ENCODE measurements around the gene DICER1. TPM values are rescaled to one million over a fixed set of nuclear protein-coding genes. Genes with fewer than 3 reads are reported as not detected.

Gene DICER1
- total RNA-seq, 1 donor from 2014 or later: 103 TPM

DNA sequence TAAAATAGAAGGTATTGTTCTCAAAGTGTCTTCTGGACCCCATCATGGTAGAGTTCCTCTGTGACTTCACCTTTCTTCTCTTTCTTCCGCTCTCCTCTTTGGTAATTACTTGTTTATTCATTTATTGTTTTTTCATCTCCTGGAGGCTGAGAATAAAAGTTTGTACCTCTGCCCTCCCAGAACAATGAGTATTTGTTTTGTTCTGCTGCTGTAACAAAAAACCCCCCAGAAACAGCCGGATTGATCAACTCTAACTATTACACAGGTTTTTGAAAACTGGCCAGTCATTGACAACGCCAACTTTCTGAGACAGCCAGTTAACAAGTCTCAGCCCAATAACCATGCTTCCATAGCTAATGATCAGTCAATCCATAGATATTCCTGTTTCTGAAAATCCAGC is 8.2 kb upstream of the DICER1 start:
- no peak for DNase-seq (ENCODE audit: low read depth)
- Histone ChIP-seq H3K9me3 (ENCODE audit: insufficient read depth, low read depth, low read length) (no peaks in the 10 kb centered on the region), H3K27ac (ENCODE audit: low read depth, low read length) (no peak overlapping the region), H3K4me3 (ENCODE audit: insufficient read depth, low read depth, low read length) (no peak overlapping the region), H2AFZ (ENCODE audit: low read depth, low read length) (no peak overlapping the region), H3K79me2 (ENCODE audit: insufficient read depth, low read length) (no peaks in the 10 kb centered on the region), H3K27me3 (ENCODE audit: insufficient read depth, low read length) (no peaks in the 10 kb centered on the region), H3K9ac (ENCODE audit: low read length) (no peak overlapping the region), H3K4me2 (ENCODE audit: low read length) (no peak overlapping the region), H3K4me1 (ENCODE audit: insufficient read depth, low read length) (no peaks in the 10 kb centered on the region), H3K36me3 (ENCODE audit: insufficient read depth, low read length) (no peaks in the 10 kb centered on the region), H4K20me1 (ENCODE audit: insufficient read depth, low read length) (no peaks in the 10 kb centered on the region)
- Mint-ChIP-seq H3K36me3 (ENCODE audit: low read depth, unreplicated experiment) (peaks cover 7% of the 10 kb centered on the region), H3K4me3 (ENCODE audit: unreplicated experiment) (no peak overlapping the region), H3K27me3 (ENCODE audit: low read depth, unreplicated experiment) (no peaks in the 10 kb centered on the region), H3K9me3 (ENCODE audit: unreplicated experiment) (peaks cover 9% of the 10 kb centered on the region), H3K4me1 (ENCODE audit: low read depth, unreplicated experiment) (no peaks in the 10 kb centered on the region), H3K27ac (ENCODE audit: unreplicated experiment) (no peak overlapping the region)
- TF ChIP-seq EZH2 (IDR thresholded peaks at IDR 0.05; ENCODE audit: insufficient read depth, low read length) (no peak), CTCF (IDR thresholded peaks at IDR 0.05; ENCODE audit: insufficient read depth, low read depth, low read length) (no peak)
- no peak for FAIRE-seq

GRCh38 chr14:95164506-95164905 is 7.2 kb upstream of the DICER1 start:
- no peak for TF ChIP-seq EZH2 (IDR thresholded peaks at IDR 0.05; ENCODE audit: insufficient read depth, low read length)
- no peak for TF ChIP-seq CTCF (IDR thresholded peaks at IDR 0.05; ENCODE audit: insufficient read depth, low read depth, low read length)
- Histone ChIP-seq H3K9ac (ENCODE audit: low read length) (no peak overlapping the region), H3K4me3 (ENCODE audit: insufficient read depth, low read depth, low read length) (no peak overlapping the region), H3K36me3 (ENCODE audit: insufficient read depth, low read length) (no peaks in the 10 kb centered on the region), H3K27ac (ENCODE audit: low read depth, low read length) (no peak overlapping the region), H4K20me1 (ENCODE audit: insufficient read depth, low read length) (no peaks in the 10 kb centered on the region), H3K4me2 (ENCODE audit: low read length) (no peak overlapping the region), H3K79me2 (ENCODE audit: insufficient read depth, low read length) (no peaks in the 10 kb centered on the region), H3K4me1 (ENCODE audit: insufficient read depth, low read length) (no peaks in the 10 kb centered on the region), H3K9me3 (ENCODE audit: insufficient read depth, low read depth, low read length) (no peaks in the 10 kb centered on the region), H3K27me3 (ENCODE audit: insufficient read depth, low read length) (no peaks in the 10 kb centered on the region), H2AFZ (ENCODE audit: low read depth, low read length) (no peak overlapping the region)
- FAIRE-seq: no peak
- peaks cover 9% of the 10 kb centered on the region for H3K9me3 Mint-ChIP-seq (ENCODE audit: unreplicated experiment)
- no peak overlapping the region for H3K27ac Mint-ChIP-seq (ENCODE audit: unreplicated experiment)
- peaks cover 7% of the 10 kb centered on the region for H3K36me3 Mint-ChIP-seq (ENCODE audit: low read depth, unreplicated experiment)
- DNase-seq (ENCODE audit: low read depth): no peak
- H3K27me3 Mint-ChIP-seq (ENCODE audit: low read depth, unreplicated experiment): no peaks in the 10 kb centered on the region
- no peak overlapping the region for H3K4me3 Mint-ChIP-seq (ENCODE audit: unreplicated experiment)
- no peaks in the 10 kb centered on the region for H3K4me1 Mint-ChIP-seq (ENCODE audit: low read depth, unreplicated experiment)

DNA sequence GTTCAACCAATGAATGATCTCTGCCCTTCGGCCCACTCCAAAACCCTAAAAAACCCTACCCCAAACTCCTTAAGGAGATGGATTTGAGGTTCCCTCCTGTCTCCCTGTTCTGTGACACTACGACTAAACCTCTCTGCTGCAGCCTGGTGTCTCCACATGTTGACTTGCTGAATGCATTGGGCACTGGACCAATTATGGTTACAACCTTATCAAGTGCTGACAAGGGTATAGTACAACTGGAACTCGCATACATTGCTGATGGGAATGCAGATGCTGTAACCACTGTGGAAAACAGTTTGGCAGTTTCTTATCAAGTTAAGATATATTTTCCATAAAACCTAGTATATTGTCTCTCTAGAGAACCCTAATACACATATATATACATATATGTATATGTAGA is 6.3 kb upstream of the DICER1 start:
- no peak overlapping the region for H3K27ac ChIP-seq (ENCODE audit: low read depth, low read length)
- Mint-ChIP-seq H3K36me3 (ENCODE audit: low read depth, unreplicated experiment) (peaks cover 7% of the 10 kb centered on the region), H3K27ac (ENCODE audit: unreplicated experiment) (no peak overlapping the region), H3K9me3 (ENCODE audit: unreplicated experiment) (peaks cover 6% of the 10 kb centered on the region), H3K4me1 (ENCODE audit: low read depth, unreplicated experiment) (no peaks in the 10 kb centered on the region), H3K27me3 (ENCODE audit: low read depth, unreplicated experiment) (no peaks in the 10 kb centered on the region), H3K4me3 (ENCODE audit: unreplicated experiment) (no peak overlapping the region)
- TF ChIP-seq CTCF (IDR thresholded peaks at IDR 0.05; ENCODE audit: insufficient read depth, low read depth, low read length) (no peak), EZH2 (IDR thresholded peaks at IDR 0.05; ENCODE audit: insufficient read depth, low read length) (no peak)
- H3K9me3 ChIP-seq (ENCODE audit: insufficient read depth, low read depth, low read length): no peaks in the 10 kb centered on the region
- H3K27me3 ChIP-seq (ENCODE audit: insufficient read depth, low read length): no peaks in the 10 kb centered on the region
- H3K4me3 ChIP-seq (ENCODE audit: insufficient read depth, low read depth, low read length): no peak overlapping the region
- H4K20me1 ChIP-seq (ENCODE audit: insufficient read depth, low read length): no peaks in the 10 kb centered on the region
- H3K4me1 ChIP-seq (ENCODE audit: insufficient read depth, low read length): no peaks in the 10 kb centered on the region
- H2AFZ ChIP-seq (ENCODE audit: low read depth, low read length): no peak overlapping the region
- H3K36me3 ChIP-seq (ENCODE audit: insufficient read depth, low read length): no peaks in the 10 kb centered on the region
- no peak for FAIRE-seq
- no peaks in the 10 kb centered on the region for H3K79me2 ChIP-seq (ENCODE audit: insufficient read depth, low read length)
- H3K4me2 ChIP-seq (ENCODE audit: low read length): no peak overlapping the region
- no peak overlapping the region for H3K9ac ChIP-seq (ENCODE audit: low read length)
- no peak for DNase-seq (ENCODE audit: low read depth)

All from astrocyte (in vitro differentiated cells and primary cell).